Testis (tissue), 3 donors: ENCODE results near the gene ZNF835. TPM values are rescaled to one million over a fixed set of nuclear protein-coding genes. Genes with fewer than 3 reads are reported as not detected.

Source experiments
- DNase-seq: peaks from one replicate; pipeline ENCODE4 v3.0.0-alpha.2; 2019
- H3K27ac ChIP-seq, 2 donors: fragments of 200-600 bp; sonication (generic); one replicate each; pipeline ENCODE4 v1.5.1; 2019
- H3K27me3 ChIP-seq: fragments of 200-600 bp; sonication (generic); one replicate; pipeline ENCODE4 v1.5.1; 2019
- H3K36me3 ChIP-seq: fragments of 200-600 bp; sonication (generic); one replicate; pipeline ENCODE4 v1.5.1; 2017; ENCODE audit warnings: low read depth; ENCODE audit errors: missing control alignments
- H3K4me1 ChIP-seq: fragments of 200-600 bp; sonication (generic); one replicate; pipeline ENCODE4 v1.5.1; 2019
- H3K4me3 ChIP-seq, 2 donors: fragments of 200-600 bp; sonication (generic); one replicate each; pipeline ENCODE4 v1.5.1; 2017 to 2019
- H3K9me3 ChIP-seq: fragments of 200-600 bp; sonication (generic); one replicate; pipeline ENCODE4 v1.5.1; 2017
- POLR2A ChIP-seq: fragments of 450-650 bp; IDR thresholded peaks from one replicate; pipeline ENCODE4 v1.6.1; 2017; ENCODE audit warnings: antibody characterized with exemption, mild to moderate bottlenecking, moderate library complexity
- WGBS, 2 donors: methylation state at CpG; one replicate each; pipeline ENCODE4 v1.1.5; 2018; 5-methylcytosine and 5-hydroxymethylcytosine counted together
- intact Hi-C: fragments of 100-400 bp; cut with DNase I; formaldehyde crosslinking; loops from one replicate; pipeline ENCODE4 v1.15.1; 2023; ENCODE audit warnings: low total_unique reads
- polyA plus RNA-seq: library from polyadenylated mRNA; stranded (reverse); fragments of 350-450 nt; fragmentation: Illumina TruSeq; extraction: RNeasy Lipid Tissue Mini Kit (QIAGEN cat#74804); gene quantifications from one replicate; pipeline ENCODE4 v1.2.3, GENCODE V29; 2014; ENCODE audit warnings: low read depth, low replicate concordance; ENCODE audit not compliant: insufficient read depth
- total RNA-seq, 2 donors: library from RNA; depleted of rRNA; stranded (reverse); fragments of >200 nt; gene quantifications; one replicate each; pipeline ENCODE4 v1.2.3, GENCODE V29; 2016
- TF ChIP-seq, protein P1 (sequence below), 3 experiments: fragments of 450-650 bp in 2 of 3; fragments of 200-600 bp in 1 of 3; sonication (generic) in 1 of 3; IDR thresholded peaks; one replicate each; pipeline ENCODE4 v1.5.1; 2016 to 2019; ENCODE audit warnings: antibody characterized with exemption in 3 of 3, mild to moderate bottlenecking in 2 of 3, moderate library complexity in 1 of 3

ZNF835 gene
- total and polyA plus RNA-seq, 3 donors from 2014 or later, result 1.1 to 4.9 (median 2.9) TPM

DNA sequence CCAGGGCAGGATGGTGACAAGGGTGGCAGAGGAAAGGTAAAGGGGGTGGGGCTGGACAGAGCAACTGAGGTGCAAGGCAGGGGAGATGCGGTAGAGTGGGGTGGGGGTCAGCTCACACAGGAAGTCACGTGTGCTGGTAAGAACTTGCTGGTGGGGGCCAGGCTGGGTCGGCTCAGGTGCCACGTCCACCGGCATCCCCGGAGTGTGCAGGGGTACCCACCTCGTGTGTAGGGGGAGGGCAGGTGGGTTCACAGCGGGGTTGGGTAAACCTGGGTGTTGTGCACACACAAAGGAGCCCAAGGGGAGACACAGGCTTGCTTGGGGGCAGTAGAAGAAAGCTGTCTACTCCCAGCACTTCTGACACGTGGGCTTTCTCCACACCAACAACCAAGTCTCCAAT lies 2.9 kb downstream of the ZNF835 start:
- intact Hi-C loops, result no loop called here
- no peaks in the 10 kb centered on the region for H3K9me3 ChIP-seq
- peaks cover 6% of the 10 kb centered on the region for H3K4me1 ChIP-seq
- TF ChIP-seq, protein P1, sequence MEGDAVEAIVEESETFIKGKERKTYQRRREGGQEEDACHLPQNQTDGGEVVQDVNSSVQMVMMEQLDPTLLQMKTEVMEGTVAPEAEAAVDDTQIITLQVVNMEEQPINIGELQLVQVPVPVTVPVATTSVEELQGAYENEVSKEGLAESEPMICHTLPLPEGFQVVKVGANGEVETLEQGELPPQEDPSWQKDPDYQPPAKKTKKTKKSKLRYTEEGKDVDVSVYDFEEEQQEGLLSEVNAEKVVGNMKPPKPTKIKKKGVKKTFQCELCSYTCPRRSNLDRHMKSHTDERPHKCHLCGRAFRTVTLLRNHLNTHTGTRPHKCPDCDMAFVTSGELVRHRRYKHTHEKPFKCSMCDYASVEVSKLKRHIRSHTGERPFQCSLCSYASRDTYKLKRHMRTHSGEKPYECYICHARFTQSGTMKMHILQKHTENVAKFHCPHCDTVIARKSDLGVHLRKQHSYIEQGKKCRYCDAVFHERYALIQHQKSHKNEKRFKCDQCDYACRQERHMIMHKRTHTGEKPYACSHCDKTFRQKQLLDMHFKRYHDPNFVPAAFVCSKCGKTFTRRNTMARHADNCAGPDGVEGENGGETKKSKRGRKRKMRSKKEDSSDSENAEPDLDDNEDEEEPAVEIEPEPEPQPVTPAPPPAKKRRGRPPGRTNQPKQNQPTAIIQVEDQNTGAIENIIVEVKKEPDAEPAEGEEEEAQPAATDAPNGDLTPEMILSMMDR (IDR thresholded peaks at IDR 0.05), result no peak
- no peak for TF ChIP-seq POLR2A
- H3K36me3 ChIP-seq, result no peaks in the 10 kb centered on the region
- WGBS, 2 donors, result 74 to 83% methylated on average over 8 to 9 of the region's 9 CpGs
- no peaks in the 10 kb centered on the region for H3K27me3 ChIP-seq
- DNase-seq, result no peak
- H3K27ac ChIP-seq, result no peak overlapping the region
- no peak overlapping the region for H3K4me3 ChIP-seq

DNA sequence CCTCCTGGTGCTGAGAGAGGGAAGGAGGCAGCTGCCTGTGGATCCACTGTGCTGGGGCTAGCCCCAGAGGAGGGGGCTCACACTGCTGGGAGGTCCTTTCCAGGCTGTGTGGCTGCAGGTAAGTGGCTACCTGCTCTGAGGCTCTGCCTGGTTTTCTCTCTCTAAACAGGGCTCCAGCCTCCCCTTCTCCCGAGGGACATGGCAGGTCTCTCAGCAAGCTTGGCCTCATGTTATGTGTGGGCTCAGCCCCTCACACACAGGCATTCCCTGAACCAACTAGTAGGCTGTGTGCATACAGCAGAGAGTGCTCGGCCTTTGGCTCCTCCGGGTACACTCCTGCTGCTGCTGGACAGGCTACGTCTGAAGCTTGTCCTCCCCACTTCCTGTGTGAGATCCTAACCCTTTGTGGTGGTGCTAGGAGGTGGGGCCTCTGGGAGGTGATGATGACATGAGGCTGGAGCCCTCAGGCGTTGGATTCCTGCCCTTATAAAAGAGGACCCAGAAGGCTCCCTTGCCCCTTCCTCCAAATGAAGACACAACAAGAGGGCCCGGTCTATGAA lies 4.2 kb downstream of the ZNF835 start:
- intact Hi-C loops, result no loop called here
- 79 to 81% methylated on average over 3 to 6 of the region's 6 CpGs for WGBS, 2 donors

DNA sequence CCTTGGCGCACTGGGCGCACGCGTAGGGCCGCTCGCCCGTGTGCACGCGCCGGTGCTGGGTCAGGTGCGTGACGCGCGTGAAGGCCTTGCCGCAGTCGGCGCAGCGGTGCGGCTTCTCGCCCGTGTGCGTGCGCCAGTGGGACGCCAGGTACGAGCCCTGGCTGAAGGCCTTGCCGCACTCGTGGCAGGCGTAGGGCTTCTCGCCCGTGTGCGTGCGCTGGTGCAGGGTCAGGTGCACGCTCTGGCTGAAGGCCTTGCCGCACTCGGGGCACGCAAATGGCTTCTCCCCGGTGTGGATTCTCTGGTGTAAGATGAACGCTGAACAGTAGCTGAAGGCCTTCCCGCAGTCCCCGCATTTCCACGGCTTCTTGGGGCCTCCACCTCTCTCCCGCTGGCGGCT lies 7.0 kb downstream of the ZNF835 start:
- 57 to 73% methylated on average over 7 to 43 of the region's 43 CpGs for WGBS, 2 donors

More for the DNA sequence above, 4.2 kb downstream of the ZNF835 start:
- peaks cover 6% of the 10 kb centered on the region for H3K4me1 ChIP-seq
- H3K9me3 ChIP-seq, result no peaks in the 10 kb centered on the region
- no peak overlapping the region for H3K27ac ChIP-seq
- no peak overlapping the region for H3K4me3 ChIP-seq
- TF ChIP-seq, protein P1 (IDR thresholded peaks at IDR 0.05), result no peak
- TF ChIP-seq POLR2A, result no peak
- no peak for DNase-seq
- no peaks in the 10 kb centered on the region for H3K36me3 ChIP-seq
- H3K27me3 ChIP-seq, result no peaks in the 10 kb centered on the region

DNA sequence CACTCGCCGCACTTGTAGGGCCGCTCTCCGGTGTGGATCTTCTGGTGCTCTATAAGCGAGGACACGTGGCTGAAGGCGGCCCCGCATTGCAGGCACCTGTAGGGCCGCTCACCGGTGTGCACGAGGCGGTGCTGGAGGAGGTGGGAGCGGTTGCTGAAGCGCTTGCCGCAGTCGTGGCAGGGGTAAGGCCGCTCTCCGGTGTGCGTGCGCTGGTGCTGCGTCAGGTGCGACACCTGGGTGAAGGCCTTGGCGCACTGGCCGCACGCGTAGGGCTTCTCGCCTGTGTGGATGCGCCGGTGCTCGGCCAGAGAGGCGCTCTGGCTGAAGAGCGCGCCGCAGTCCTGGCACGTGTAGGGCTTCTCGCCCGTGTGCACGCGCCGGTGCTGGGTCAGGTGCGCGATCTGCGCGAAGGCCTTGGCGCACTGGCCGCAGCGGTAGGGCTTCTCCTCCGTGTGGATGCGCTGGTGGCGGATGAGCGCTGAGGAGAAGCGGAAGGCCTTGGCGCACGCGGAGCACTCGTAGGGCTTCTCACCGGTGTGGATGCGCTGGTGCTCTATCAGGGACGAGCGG lies 7.5 kb downstream of the ZNF835 start:
- Histone ChIP-seq H3K27me3 (no peaks in the 10 kb centered on the region), H3K4me1 (no peaks in the 10 kb centered on the region), H3K36me3 (no peaks in the 10 kb centered on the region), H3K27ac (no peak overlapping the region), H3K9me3 (no peaks in the 10 kb centered on the region), H3K4me3 (peak overlapping the region in 1 of 2 donors; percentile 38)
- intact Hi-C loops, result no loop called here
- WGBS, 2 donors, result 63% methylated on average over 53 of the region's 60 CpGs; no CpG with 5 or more reads in 1 of the 2 donors
- no peak for TF ChIP-seq POLR2A
- TF ChIP-seq, protein P1 (IDR thresholded peaks at IDR 0.05), result no peak
- no peak for DNase-seq

More for the DNA sequence above, 7.0 kb downstream of the ZNF835 start:
- DNase-seq, result no peak
- no peak overlapping the region for H3K27ac ChIP-seq
- no peaks in the 10 kb centered on the region for H3K9me3 ChIP-seq
- peak overlapping the region in 1 of 2 donors; percentile 38 for H3K4me3 ChIP-seq
- TF ChIP-seq POLR2A, result no peak
- TF ChIP-seq, protein P1 (IDR thresholded peaks at IDR 0.05), result no peak
- H3K36me3 ChIP-seq, result no peaks in the 10 kb centered on the region
- no peaks in the 10 kb centered on the region for H3K4me1 ChIP-seq
- no peaks in the 10 kb centered on the region for H3K27me3 ChIP-seq
- intact Hi-C loops, result no loop called here

DNA sequence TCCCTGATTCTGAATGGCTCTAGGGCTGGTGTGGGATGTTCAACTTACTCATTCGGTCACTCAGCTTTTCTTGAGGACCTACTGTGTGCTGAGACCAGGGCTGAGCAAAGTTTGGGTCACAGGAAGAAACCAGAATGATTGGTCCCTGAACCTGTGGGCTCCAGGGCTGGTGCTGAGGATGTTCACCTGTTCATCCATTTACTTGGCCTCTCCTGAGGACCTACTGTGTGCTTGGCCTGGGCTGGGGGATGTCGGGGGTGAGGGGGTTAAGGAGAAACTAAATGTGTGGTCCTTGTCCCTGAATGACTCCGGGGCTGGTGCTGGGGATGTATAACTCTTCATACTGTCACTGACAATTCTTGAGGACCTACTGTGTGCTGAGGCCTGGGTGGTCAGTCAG lies 10.3 kb downstream of the ZNF835 start:
- Histone ChIP-seq H3K36me3 (no peaks in the 10 kb centered on the region), H3K27ac (no peak overlapping the region), H3K9me3 (no peaks in the 10 kb centered on the region), H3K4me3 (peak overlapping the region; percentile 26 to 50), H3K4me1 (no peaks in the 10 kb centered on the region), H3K27me3 (no peaks in the 10 kb centered on the region)
- intact Hi-C loops, result no loop called here
- TF ChIP-seq, protein P1 (IDR thresholded peaks at IDR 0.05), result no peak
- no peak for TF ChIP-seq POLR2A
- no peak for DNase-seq
- WGBS, 2 donors, result 72 to 79% methylated on average over 2 to 3 of the region's 3 CpGs
